Glomerular endothelial cell (primary cell): Measurements from ENCODE around the gene MTA3. TPM values are rescaled to one million over a fixed set of nuclear protein-coding genes. Genes with fewer than 3 reads are reported as not detected.

Source experiments
- DNase-seq: peaks from one replicate; pipeline ENCODE4 v3.0.0-alpha.2; 2011; ENCODE audit warnings: low read depth, low spot score; ENCODE audit errors: extremely low read depth
- total RNA-seq: library from RNA; depleted of rRNA; stranded (reverse); fragments of >200 nt; gene quantifications from 2 replicates; pipeline ENCODE4 v1.2.3, GENCODE V29; 2015

The MTA3 gene
- total RNA-seq, 1 donor from 2014 or later: 37.2 TPM

DNA sequence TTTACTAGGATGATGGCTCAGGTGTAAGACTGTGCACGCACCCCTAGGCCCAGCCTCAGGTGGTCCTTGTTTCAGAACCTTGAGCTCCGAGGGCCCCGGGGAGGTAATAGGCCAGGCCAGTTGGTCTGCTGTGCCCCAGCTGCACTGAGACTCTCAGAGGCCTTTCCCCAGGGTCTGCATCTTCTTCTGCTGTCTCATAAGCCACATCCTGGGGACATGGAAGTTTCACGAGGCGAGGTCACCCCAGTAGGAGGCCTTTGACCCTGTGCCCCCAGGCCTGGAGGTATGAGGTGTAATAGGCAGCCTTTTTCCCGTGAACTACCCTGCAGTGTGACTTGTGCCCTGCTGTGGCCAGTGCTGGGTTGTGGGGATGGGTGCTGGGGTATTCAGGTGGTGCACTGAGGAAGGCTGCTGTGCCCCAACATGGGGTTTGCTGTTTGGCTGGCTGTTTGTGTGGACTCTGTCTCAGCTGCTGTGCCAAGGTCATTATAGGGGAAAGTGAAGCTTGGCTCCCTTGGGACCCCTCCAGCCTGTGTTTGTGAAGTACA lies 188.6 kb downstream of the MTA3 start:
- DNase-seq: no peak

DNA sequence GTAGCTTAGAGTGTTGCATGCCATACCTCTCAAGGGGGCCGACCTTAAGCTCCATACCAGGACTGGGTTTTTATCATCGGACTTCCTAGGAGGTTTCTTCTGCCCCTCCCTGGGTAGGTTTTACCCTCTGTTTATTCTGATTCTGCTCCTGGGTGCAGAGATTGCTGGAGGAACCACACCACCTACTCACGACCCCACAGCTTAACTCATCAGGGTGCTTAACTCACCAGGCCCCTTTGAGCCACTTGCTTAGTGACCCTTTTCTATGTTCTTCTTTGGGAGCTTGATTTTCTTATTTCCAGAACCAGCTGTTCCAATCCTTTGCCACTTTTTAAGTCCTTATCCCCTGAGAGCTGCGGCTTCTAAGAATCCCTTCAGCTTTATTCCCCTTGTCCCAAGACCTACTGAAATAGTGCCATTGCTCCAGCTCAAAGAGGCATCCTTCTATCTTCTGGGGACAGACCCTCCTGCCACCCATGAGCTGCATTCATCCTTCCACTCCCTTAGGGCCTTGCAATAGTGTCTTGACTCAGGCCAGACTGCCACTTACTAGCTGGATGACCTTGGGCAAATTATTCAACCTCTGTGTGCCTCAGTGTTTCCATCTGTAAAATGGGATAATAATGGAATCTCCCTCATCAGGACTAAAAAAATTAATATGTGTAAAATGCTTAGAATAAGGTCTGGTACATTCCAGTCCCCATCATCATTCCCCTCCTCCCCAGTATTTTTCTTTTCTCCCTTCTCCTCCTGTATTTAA lies 189.7 kb downstream of the MTA3 start:
- no peak for DNase-seq

DNA sequence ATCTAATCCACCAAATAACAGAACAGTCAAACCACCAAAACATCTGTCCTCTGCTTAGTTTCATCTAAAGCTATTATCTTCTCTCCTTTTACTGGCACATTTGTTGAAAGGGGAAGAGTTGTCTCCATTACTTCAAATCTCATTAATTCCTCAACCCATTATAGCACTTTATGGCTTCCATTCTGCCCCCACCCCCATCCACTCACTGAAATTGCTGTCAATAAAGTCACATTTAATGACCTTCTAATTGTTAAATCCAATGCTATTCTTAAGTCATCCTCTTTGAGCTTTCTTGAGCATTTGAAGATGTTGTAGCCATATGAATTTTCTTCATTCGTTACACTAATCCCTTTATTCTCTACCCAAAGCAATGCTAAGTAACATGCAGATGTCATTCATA lies 190.3 kb downstream of the MTA3 start:
- no peak for DNase-seq

DNA sequence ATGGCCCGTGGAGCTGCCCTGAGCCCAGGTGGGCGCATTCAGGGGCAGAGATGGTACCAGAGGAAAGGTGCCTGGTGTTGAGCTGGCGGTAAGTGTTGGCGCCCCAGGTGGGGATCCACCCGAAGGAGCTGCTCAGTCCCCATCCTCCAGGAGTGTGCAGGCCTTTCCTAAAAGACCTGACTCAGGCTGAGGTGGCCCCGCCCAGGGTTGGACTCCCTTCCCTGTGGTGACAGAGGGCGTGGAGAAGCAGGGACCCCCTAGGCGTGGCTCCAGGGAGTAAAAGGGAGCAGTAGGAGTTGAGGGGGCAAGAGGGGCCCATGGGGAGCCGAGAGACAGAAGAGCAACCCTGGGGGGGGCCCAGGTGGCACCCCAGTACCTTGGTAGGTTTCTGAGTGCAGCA lies 193.1 kb downstream of the MTA3 start:
- DNase-seq: no peak

- DNase-seq: no peak
Measured at GRCh38 chr2:42762155-42762554, 193.7 kb downstream of the MTA3 start.

GRCh38 chr2:42762823-42763804 lies 194.7 kb downstream of the MTA3 start:
- no peak for DNase-seq

- DNase-seq: no peak
Measured at GRCh38 chr2:42764096-42764495, 195.7 kb downstream of the MTA3 start, which contains the start of gene OXER1. Gene OXER1, minus strand, starts transcription at chr2:42764135. Its CDS starts 73 bp downstream, at chr2:42764062.

DNA sequence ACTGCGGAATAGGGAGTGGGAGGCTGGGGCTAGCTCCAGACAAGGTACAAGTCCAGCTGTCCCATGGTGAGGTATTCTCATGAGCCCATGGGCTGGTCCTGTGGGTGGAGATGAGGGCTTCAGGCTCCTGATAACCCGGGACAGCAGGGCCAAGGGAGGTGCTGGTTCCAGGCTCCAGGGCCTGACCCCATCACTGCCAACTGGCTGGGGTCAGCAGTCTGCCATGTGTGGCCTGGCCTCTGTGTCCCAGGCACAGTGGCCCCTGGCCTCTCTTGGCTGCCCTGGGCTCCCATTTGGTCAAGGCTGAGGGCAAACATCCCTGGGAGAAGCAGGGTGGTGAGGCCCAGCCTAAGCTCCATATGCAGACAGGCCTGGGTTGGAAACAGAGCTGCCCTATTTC lies 196.5 kb downstream of the MTA3 start:
- DNase-seq: no peak

DNA sequence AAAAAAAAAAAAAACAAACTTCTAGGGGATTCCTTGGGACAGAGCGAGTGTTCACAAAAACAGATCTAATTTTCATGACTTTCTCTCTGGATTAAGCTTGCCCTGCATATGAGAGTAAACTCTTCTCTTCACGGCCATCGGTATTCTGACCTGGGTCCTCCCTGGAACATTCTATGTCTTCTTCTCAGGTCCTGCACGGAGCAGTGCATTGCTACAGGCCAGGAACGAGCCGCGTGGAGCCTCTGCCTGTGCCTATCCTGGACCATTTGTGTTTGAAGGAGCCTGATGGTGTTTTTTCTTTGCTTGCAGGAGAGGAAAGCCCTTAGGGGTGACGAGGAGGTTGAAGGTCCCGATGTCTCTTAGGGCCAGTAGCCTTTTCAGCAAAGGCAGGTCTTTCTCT lies 197.3 kb downstream of the MTA3 start:
- no peak for DNase-seq

GRCh38 chr2:42767080-42767898 lies 198.9 kb downstream of the MTA3 start:
- no peak for DNase-seq

DNA sequence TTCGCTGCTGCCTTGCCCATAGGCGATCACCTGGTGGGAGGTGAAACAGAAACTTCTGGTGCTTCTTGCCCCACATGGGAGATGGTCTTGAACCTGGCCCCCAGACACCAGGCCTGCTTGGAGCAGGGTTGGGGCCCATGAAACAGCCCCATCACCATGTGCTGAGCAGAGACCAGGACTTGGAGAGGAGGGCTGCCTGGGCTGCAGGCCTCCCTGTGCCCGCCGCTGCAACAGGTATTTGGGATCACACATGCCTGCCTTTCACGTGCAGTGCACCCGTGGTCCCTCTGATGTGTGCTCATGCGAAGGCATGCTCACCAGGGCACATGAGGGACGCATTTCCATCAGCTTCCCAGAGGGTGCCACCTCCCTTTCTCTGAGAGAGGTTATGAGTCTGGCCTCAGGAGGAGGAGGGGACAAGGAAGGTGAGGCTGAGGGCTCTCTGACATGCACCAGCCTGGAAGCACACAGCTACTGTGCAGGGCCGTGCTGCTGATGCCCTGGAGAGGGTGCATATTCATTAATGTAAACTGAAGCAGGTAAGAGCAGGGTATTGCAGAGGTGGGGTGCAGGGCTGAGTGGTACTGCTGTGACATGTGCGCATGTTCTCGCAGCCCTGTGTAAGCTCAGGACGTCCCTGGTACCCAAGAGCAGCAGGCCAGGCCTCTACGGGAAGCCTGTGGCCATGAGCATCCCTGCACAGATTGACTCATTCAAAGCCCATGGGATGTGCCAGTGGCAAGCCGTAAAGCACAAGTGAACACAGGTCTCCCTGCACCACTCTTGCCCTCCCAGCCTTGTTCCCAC lies 199.7 kb downstream of the MTA3 start:
- no peak for DNase-seq

- no peak for DNase-seq
Measured at GRCh38 chr2:42768706-42769256, 200.3 kb downstream of the MTA3 start.

GRCh38 chr2:42769583-42770287 lies 201.3 kb downstream of the MTA3 start:
- DNase-seq: no peak

DNA sequence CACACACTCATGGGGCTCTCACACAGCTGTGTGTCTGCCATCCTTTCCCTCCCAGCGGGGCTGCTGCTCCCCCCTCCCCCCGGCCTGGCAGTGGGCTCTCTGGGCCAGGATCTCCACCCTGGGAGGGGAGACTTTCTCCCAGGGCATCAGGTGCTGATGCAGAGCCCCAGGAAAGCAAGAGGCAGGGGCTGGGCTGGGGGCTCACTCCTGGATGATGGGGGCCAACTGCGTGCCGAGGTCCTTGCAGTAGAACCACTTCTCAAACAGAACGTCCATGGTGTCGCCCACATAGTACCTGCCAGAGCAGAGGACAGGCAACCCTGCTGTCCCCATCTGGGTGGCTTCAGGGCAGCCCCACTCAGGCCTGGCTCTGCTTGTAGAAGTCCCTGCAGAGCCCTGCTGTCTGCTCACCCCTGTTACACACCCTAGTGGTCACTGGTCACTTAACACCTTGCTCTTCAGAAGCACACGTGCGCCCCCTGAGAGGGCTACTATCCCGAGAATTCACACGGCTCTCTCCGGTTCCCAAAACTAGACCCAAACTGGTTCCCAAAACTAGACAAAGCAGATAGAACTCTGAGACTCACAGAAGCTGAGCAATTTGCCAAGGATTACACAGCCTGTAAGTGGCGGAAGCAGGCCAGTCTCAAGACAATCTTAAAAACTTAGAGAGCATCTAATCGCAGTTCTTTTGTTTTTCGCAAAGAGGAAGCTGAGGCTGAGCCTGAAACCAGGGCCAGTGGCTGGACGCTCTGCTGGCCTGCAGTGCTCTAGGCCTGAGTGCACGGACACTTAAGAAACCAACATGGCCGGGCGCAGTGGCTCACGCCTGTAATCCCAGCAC lies 202.1 kb downstream of the MTA3 start:
- DNase-seq: peak; percentile 16

GRCh38 chr2:42771546-42772153 lies 203.2 kb downstream of the MTA3 start:
- no peak for DNase-seq

GRCh38 chr2:42775186-42775585 lies 206.8 kb downstream of the MTA3 start:
- DNase-seq: no peak

GRCh38 chr2:42775810-42776209 lies 207.4 kb downstream of the MTA3 start:
- no peak for DNase-seq
